MCF 10A (cell line): ENCODE measurements around the gene AIRE. TPM values are rescaled to one million over a fixed set of nuclear protein-coding genes. Genes with fewer than 3 reads are reported as not detected.
"Not testable (repeated sequence)": the region's sequence is repeated elsewhere in the genome, so short reads cannot be mapped to it uniquely, and the experiment has no call there.

Source experiments
- Bru-seq: library from RNA; stranded (reverse); fragments of 400-500 nt; gene quantifications from one replicate; lab custom pipeline; 2021; lab: Mats Ljungman, UMichigan
- BruChase-seq, 2 experiments: library from RNA; stranded (reverse); fragments of 400-500 nt; gene quantifications; one replicate each; lab custom pipeline; 2021; lab: Mats Ljungman, UMichigan
- BruUV-seq: library from RNA; stranded (reverse); fragments of 400-500 nt; replicated peaks from 2 replicates; lab custom pipeline; 2021; lab: Mats Ljungman, UMichigan
- CTCF ChIA-PET: fragments of 300-600 bp; sonication (Branson Sonifier 250); formaldehyde crosslinking; extraction: SDS; loops from one replicate; lab custom pipeline; 2021; ENCODE audit warnings: antibody characterized with exemption, inconsistent platforms; lab: Yijun Ruan, JAX
- POLR2A ChIA-PET: fragments of 300-600, 350-650 bp; sonication (Branson Sonifier 250); formaldehyde crosslinking; extraction: SDS; loops from one replicate; lab custom pipeline; 2020; ENCODE audit warnings: antibody characterized with exemption, inconsistent platforms; lab: Yijun Ruan, JAX
- DNase-seq: peaks from one replicate; pipeline ENCODE4 v3.0.0-alpha.2; 2018; ENCODE audit not compliant: unreplicated experiment
- H3K27ac Mint-ChIP-seq: one replicate; pipeline ENCODE4 v1.8.0; 2022; ENCODE audit warnings: mild to moderate bottlenecking, low read depth, mixed read lengths; ENCODE audit not compliant: unreplicated experiment
- H3K27me3 Mint-ChIP-seq: one replicate; pipeline ENCODE4 v1.8.0; 2022; ENCODE audit warnings: mixed read lengths; ENCODE audit not compliant: insufficient read depth, unreplicated experiment
- H3K36me3 Mint-ChIP-seq: one replicate; pipeline ENCODE4 v1.8.0; 2022; ENCODE audit warnings: mild to moderate bottlenecking, moderate library complexity, mixed read lengths; ENCODE audit not compliant: insufficient read depth, unreplicated experiment
- H3K4me1 Mint-ChIP-seq: one replicate; pipeline ENCODE4 v1.8.0; 2022; ENCODE audit warnings: mixed read lengths; ENCODE audit not compliant: insufficient read depth, unreplicated experiment
- H3K4me3 Mint-ChIP-seq: one replicate; pipeline ENCODE4 v1.8.0; 2022; ENCODE audit warnings: mild to moderate bottlenecking, moderate library complexity, mixed read lengths; ENCODE audit not compliant: unreplicated experiment
- H3K9me3 Mint-ChIP-seq: one replicate; pipeline ENCODE4 v1.8.0; 2022; ENCODE audit warnings: mixed read lengths; ENCODE audit not compliant: unreplicated experiment
- CTCF ChIP-seq: fragments of 200-600 bp; IDR thresholded peaks from one replicate; pipeline ENCODE4 v1.8.0; 2022; ENCODE audit warnings: antibody characterized with exemption, mild to moderate bottlenecking; ENCODE audit not compliant: unreplicated experiment
- intact Hi-C: fragments of 100-400 bp; cut with micrococcal nuclease; formaldehyde crosslinking; loops from 2 replicates; pipeline ENCODE4 v1.14.1; 2022
- long read RNA-seq: library from polyadenylated mRNA; stranded (forward); transcript quantifications from one replicate; pipeline ENCODE4 v2.0.0, GENCODE V29; 2022
- total RNA-seq: library from RNA; stranded (reverse); gene quantifications from 2 replicates; pipeline ENCODE4 v1.2.3, GENCODE V29; 2022

Gene AIRE
- not detected in 2 replicates for total RNA-seq
- Bru-seq, nascent RNA, result not detected
- BruChase-seq, experiment 1, labeled RNA remaining after a 6-hour chase, result not detected
- not detected for BruChase-seq, experiment 2, labeled RNA remaining after a 2-hour chase
- long read RNA-seq, result 0 reads

- Mint-ChIP-seq H3K4me1 (no peaks in the 10 kb centered on the region), H3K9me3 (no peaks in the 10 kb centered on the region), H3K27me3 (no peaks in the 10 kb centered on the region), H3K4me3 (no peak within 1 kb of the TSS), H3K27ac (no peak within 1 kb of the TSS), H3K36me3 (no peaks in the 10 kb centered on the region)
- ChIA-PET POLR2A (no interaction called here), CTCF (interaction anchor here (0.7 kb wide), 1 partner anchor 17 kb away, joined by 3 read pairs; no protein-coding TSS in a partner anchor)
- BruUV-seq, result no TSS peak
- intact Hi-C loops, result no loop called here
- DNase-seq, result no peak
- no peak for TF ChIP-seq CTCF
These were observed at the start of gene AIRE for GRCh38 chr21:44285138-44285992. Gene AIRE, plus strand, starts transcription at chr21:44285876. Its CDS starts 131 bp downstream, at chr21:44286007.

GRCh38 chr21:44240353-44240752 is 45.3 kb upstream of the AIRE start:
- CTCF ChIA-PET, H3K9me3 Mint-ChIP-seq, H3K4me3 Mint-ChIP-seq, DNase-seq, intact Hi-C loops, POLR2A ChIA-PET, H3K27ac Mint-ChIP-seq, H3K4me1 Mint-ChIP-seq, BruUV-seq, H3K27me3 Mint-ChIP-seq, H3K36me3 Mint-ChIP-seq: not testable (repeated sequence)

GRCh38 chr21:44240842-44241241 is 44.8 kb upstream of the AIRE start, which contains the start of gene ICOSLG:
Gene ICOSLG, minus strand, starts transcription at chr21:44240943. Its CDS starts 126 bp downstream, at chr21:44240817.
- CTCF ChIA-PET, BruUV-seq: not testable (repeated sequence)

GRCh38 chr21:44241281-44241680 is 44.4 kb upstream of the AIRE start:
- H3K36me3 Mint-ChIP-seq, H3K27me3 Mint-ChIP-seq, DNase-seq, H3K27ac Mint-ChIP-seq, POLR2A ChIA-PET, H3K4me1 Mint-ChIP-seq, CTCF ChIA-PET, H3K9me3 Mint-ChIP-seq, H3K4me3 Mint-ChIP-seq, intact Hi-C loops, BruUV-seq: not testable (repeated sequence)

More at GRCh38 chr21:44240842-44241241, 44.8 kb upstream of the AIRE start, which contains the start of gene ICOSLG:
- POLR2A ChIA-PET, H3K9me3 Mint-ChIP-seq, H3K4me3 Mint-ChIP-seq, DNase-seq, intact Hi-C loops, H3K36me3 Mint-ChIP-seq, H3K27ac Mint-ChIP-seq, H3K27me3 Mint-ChIP-seq, H3K4me1 Mint-ChIP-seq: not testable (repeated sequence)

GRCh38 chr21:44243980-44244379 is 41.7 kb upstream of the AIRE start:
- H3K4me1 Mint-ChIP-seq, BruUV-seq, intact Hi-C loops, DNase-seq, H3K27me3 Mint-ChIP-seq, POLR2A ChIA-PET, H3K4me3 Mint-ChIP-seq, CTCF ChIA-PET, H3K9me3 Mint-ChIP-seq, H3K36me3 Mint-ChIP-seq, H3K27ac Mint-ChIP-seq: not testable (repeated sequence)

GRCh38 chr21:44247904-44248303 is 37.8 kb upstream of the AIRE start:
- H3K9me3 Mint-ChIP-seq, H3K36me3 Mint-ChIP-seq, H3K27ac Mint-ChIP-seq, H3K4me1 Mint-ChIP-seq, CTCF ChIA-PET, H3K27me3 Mint-ChIP-seq, BruUV-seq, POLR2A ChIA-PET, DNase-seq, intact Hi-C loops, H3K4me3 Mint-ChIP-seq: not testable (repeated sequence)

GRCh38 chr21:44249204-44250037 is 36.3 kb upstream of the AIRE start:
- H3K27me3 Mint-ChIP-seq, intact Hi-C loops, DNase-seq, POLR2A ChIA-PET, H3K27ac Mint-ChIP-seq, H3K9me3 Mint-ChIP-seq, BruUV-seq, H3K36me3 Mint-ChIP-seq, H3K4me3 Mint-ChIP-seq, CTCF ChIA-PET, H3K4me1 Mint-ChIP-seq: not testable (repeated sequence)
